Retina (tissue), 1 donor: ENCODE data around the gene LMNTD1.
"Not testable (repeated sequence)": the region's sequence is repeated elsewhere in the genome, so short reads cannot be mapped to it uniquely, and the experiment has no call there.

Experiments
- DNase-seq: peaks from one replicate; pipeline ENCODE4 v3.0.0-alpha.2; 2016

Gene LMNTD1

DNA sequence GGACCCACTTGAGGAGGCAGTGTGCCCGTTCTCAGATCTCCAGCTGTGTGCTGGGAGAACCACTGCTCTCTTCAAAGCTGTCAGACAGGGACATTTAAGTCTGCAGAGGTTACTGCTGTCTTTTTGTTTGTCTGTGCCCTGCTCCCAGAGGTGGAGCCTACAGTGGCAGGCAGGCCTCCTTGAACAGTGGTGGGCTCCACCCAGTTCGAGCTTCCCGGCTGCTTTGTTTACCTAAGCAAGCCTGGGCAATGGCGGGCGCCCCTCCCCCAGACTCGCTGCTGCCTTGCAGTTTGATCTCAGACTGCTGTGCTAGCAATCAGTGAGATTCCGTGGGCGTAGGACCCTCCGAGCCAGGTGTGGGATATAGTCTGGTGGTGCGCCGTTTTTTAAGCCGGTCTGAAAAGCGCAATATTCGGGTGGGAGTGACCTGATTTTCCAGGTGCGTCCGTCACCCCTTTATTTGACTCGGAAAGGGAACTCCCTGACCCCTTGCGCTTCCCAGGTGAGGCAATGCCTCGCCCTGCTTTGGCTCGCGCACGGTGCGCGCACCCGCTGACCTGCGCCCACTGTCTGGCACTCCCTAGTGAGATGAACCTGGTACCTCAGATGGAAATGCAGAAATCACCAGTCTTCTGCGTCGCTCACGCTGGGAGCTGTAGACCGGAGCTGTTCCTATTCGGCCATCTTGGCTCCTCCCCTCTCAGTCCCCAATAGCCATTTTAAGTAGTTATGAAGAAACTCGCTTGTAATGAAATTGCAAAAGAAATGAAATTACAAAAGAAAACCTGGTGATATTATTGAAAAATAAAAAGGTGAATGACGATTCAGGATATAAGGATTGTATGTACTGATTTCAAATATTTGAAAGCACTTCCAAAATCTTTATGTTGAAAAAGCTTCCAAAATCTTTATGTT lies 63.9 kb downstream of the LMNTD1 start:
- DNase-seq: not testable (repeated sequence)

DNA sequence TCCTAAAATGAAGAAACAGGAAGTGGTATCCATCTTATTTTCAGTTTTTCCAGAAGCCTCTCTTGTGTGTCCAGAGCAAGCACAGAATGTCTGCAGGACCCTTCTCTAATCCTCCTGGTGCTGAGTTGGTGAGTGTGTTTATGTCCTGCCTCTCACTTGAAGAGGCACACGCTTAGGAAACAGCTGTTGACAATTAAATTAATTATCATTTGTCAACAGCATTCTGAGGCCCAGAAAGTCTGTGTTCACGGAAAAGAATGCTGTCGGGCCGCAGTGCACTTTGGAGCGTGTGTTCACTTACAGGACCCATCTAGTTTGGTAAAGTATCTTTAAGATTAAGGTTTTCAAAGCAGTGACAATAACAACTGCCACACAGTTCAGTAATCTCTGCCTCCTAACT lies 70.5 kb downstream of the LMNTD1 start:
- DNase-seq: no peak

DNA sequence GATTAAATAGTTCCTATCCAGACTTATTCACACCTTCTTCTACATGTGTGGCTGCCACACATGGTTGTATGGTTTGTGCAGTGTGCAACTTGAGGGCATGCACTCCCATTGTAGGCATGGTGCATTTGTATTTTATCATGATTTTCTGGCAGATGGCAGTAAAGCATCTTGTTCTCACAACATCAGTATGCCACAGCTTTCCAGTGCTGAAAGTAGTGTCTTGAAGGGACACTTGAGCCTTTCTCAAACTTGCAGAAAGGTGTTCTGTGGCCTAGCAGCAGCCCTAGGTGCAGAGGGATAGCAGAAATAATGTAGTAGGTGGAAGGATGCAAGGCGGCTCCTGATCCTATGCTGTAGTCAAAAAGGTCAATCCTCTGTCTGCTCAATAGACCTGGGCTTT lies 72.9 kb downstream of the LMNTD1 start:
- DNase-seq: no peak

DNA sequence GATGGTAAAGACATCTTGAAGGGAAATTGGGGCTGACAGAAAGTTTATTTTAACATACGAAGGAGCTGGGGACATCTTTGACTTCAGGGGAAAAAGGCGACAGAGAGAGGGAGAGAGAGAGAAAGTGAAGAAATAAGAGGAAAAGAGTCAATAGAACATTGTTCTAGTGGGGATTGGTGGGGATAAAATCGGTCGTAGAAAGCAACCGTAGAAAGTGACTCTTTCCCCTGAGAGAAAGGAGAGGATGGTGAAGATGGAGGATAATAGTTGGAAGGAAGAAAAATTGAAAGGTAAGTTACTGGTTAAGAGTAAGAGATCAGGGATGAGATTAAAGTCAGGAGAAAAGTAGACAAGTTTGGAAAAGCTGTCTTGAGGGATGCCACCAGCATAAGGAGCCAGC lies 75.9 kb downstream of the LMNTD1 start:
- no peak for DNase-seq

DNA sequence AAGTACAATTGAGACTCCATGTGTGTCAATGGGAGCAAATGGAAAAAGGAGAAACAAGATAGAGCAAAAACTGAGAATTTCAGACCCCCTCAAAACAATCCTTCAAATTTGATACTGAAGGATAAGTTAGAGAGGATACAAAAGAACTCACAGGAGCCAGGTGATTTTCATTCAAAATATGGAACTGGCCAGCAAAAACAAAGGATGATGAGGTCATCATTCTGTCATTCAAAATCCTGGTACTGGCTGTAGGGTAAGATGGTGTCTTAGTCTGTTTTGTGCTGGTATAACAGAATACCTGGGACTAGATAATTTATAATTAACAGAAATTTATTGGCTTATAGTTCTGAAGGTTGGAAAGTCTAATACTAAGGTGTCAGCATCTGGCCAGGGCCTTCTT lies 80.6 kb downstream of the LMNTD1 start:
- no peak for DNase-seq

DNA sequence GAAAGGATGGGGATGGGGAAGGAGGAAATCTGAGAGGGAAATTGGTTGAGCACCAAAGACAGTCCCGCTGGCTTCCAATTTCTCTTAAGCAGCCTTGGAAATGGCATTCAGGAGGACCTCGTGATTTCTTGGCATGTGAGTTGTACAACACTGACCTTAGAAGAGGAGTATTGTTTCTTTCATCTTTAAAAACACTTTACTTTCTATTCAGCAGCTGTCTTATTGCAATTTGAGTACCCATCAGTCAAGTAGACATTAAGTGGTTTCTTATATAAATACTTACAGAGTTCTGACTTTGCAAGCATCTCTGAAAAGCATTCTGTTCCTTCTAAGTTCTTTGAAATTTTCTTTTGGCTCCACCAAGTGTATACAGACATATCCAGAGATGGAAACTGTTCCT lies 83.2 kb downstream of the LMNTD1 start:
- no peak for DNase-seq

DNA sequence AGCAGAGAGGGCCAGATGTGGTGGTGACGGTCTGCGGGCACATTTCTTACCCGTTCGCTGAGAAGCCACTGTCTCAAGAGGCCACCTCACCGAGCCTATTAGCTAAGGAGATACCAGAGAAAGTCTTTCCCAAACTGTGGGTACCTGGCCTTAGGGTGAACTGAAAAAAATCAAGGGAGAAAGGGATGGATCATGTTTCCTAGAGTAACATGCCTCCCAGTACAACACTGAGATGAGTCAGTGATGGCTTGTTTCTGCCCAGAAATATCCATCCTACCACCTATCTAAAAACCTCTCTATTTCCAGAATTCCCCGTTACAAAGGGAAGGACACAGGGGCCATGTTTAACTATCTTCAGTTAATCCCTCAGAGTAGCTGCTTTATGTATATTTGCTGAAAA lies 83.7 kb downstream of the LMNTD1 start:
- DNase-seq: no peak

DNA sequence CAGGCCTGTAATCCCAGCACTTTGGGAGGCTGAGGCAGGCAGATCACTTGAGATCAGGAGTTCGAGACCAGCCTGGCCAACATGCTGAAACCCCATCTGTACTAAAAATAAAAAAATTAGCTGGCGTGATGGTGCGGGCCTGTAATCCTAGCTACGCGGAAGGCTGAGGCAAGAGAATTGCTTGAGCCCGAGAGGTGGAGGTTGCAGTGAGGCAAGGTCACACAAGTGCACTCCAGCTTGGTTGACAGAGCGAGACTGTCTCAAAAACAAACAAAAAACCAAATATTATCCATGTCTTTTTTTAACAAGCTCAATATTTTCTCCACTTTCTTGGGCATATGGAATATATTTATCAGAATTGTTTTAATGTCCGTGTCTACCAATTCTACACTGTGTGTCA lies 89.6 kb downstream of the LMNTD1 start:
- no peak for DNase-seq

DNA sequence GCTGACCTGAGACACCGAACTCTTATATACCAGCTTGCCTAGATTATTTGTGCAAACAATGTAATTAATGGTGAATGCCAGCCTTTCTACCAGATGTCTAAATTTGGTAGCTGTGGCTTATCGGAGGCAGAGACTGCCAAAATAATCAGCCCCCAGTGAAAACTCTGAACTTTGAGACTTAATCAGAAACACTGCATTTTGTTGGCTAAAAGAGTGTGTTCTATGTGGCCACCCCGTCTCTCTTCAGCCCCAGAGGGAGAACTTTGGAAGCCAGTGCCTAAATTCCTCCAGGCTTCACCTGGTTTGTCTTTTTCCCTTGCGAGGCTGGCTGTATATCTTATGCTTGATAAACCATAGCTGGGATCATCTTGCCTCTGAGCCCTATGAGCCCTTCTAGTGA lies 90.1 kb downstream of the LMNTD1 start:
- no peak for DNase-seq

DNA sequence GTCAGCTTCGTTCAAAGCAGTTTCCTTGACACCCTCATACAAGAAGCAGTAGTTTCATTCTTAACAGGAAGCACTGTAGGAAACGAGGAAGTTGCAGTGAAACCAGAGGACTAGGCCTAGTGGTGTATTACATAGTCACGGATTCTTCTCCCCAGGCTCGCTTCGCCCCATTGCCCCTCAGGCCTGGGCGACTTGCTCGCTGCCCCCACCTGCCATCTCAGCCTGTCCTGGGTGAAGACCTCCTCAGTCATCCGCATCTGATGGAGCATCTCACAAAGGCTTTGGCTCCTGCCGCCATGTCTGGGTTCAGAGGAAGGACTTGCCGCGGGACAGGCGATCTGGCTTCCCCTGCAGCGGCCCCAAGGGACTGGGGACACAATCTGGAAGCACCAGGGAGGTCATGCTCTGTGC lies 93.5 kb downstream of the LMNTD1 start:
- no peak for DNase-seq

DNA sequence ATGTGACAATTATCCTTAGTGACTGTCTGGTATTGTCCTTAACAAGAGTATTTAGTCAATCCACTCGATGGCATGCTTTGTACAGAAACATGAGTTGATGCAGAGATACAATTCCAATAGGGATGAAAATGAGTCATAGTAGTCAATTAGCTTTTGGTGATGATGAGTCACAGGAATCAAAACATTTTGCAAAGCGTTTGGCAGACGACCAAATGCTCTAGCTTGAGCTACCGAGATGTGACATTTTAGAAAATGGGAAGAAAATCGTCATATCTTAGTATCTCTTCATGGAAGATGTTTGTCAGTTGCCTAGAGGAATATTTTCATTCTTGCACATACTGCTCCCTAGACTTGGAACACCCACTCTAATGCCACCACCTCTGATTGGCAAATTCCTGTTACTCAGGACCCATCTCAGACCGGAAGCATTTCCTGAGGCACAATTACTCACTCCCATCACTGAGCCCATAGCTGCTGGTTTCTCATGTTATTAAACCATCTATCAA lies 95.0 kb downstream of the LMNTD1 start:
- no peak for DNase-seq

DNA sequence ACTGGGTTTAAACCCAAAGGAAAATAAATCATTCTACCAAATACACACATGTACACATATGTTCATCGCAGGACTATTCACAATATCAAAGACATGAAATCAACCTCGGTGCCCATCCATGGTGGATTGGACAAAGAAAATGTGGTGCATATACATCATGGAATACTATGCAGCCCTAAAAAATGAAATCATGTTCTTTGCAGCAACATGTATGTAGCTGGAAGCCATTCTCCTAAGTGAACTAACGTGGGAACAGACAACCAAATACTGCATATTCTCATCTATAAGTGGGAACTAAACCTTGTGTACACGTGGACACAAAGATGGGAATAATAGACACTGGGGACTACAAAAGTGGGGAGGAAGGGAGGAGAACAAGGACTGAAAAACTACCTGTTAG lies 96.6 kb downstream of the LMNTD1 start:
- no peak for DNase-seq

DNA sequence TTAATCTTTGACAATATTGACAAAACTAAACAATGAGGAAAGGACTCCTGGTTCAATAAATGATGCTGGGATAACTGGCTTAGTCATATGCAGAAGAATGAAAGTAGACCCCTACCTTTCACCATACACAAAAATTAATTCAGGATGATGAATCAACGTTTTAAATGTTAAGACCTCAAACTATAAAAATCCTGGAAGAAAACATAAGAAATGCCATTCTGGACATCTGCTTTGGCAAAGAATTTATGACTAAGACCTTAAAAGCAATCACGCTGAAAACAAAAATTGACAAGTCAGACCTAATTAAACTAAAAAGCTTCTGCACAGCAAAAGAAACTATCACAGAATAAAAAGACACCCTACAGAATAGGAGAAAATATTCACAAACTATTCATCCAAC lies 97.4 kb downstream of the LMNTD1 start:
- no peak for DNase-seq

DNA sequence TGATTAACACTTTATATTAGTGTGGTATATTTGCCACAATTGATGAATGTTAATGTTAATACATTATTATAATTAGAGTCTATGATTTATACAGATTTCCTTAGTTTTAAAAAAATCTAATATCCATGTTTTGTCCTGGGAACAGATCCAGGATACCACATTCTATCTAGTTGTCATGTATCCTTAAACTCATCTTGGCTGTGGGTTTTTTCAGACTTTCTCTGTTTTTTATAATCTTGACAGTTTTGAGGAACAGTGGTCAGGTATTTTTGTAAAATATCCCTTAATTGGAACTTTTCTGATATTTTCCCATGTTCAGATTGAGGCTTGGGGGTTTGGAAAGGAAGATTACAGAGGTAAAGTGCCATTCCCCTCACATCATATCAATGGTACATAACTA lies 104.1 kb downstream of the LMNTD1 start:
- DNase-seq: no peak

DNA sequence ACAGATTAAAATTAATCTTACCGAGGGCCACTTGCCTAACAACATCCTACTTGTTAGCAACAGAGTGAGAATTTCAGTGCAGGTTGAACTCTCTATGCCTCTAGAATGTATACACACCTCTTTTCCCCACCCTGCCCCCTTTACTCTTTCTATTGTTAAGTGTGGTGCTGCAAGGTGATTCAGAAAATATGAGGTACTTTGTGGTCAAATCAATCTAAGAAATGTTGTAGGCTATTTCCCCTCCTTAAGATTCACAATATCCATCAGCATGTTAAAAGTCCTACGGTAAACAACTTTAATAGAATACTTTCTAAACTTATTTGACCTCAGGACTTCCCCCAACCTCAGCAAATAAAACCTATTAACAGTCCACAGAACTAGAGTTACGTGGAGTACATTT lies 106.0 kb downstream of the LMNTD1 start:
- DNase-seq: no peak

DNA sequence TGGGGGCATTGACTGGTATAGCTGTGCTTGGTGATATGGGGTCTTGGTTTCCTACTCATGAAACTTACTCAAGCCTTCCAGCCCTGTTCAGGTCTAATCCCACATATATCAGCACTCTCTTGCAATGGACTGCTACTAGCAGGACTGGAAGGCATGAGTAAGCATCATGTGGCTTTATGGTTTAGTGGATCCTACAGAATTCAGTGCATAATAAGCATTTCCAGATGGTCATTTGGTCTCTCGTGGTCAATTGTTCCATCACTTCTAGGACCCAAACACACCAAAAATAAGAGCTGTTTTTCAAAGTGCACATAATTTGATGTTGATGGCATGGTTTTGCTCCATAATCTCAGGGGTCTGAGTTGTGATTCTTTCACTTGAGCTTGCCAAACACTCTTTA lies 114.4 kb downstream of the LMNTD1 start:
- no peak for DNase-seq

DNA sequence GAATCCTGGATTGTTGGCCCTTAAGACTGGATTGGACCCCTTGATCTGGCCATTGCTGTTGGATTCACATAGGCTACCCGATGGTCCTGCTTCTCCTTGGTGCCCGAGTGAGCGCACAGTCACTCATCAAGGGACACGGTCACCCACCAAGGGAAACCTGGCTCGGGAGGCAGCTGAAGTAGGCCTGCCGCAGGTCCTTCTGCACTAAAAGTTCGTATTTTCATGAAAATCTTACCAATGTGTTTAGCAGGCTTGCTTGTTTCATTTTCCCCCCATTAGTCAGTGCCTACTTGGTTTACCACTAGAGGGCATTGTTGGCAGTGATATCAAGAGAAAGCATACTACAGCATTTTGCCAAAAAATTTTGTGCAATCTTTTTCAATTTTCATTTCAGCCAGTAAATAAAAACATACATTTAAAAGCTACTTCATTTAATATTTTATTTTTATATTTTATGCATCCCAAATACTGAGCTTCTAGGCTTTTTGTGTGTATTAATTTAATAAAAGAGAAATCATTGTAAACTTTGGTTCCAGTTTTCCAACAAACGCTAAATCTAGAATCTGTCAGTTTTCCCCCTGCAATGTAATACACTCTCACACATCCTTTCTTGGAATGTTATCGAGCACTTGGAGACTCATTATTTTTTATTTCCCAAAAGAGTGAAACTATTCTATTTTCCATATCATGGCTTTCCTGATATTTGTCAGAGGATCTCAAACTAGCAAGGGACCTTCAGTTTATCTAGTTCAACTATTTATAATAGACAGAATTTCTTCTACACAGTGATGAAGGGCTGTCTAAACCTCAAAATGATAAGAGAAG lies 116.7 kb downstream of the LMNTD1 start:
- peak; percentile 56 for DNase-seq

DNA sequence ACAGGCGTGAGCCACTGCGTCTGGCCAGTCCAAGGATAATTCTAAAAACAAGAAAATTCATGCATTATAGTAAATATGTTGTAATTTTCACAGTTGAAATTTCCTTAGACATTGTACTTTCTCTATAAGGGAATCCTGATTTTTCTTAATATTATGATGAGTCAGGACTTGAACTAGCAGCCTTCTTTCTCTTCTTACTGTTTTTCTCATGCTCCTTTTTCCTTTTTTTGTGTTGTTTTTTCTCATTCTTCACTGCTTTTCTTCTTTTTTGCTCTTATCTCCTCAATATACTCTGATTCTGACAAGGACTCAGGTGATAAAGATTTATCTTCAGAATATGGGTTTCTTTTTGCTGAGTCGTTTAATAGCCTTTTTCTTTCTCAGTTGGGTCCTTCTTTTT lies 117.7 kb downstream of the LMNTD1 start:
- no peak for DNase-seq

DNA sequence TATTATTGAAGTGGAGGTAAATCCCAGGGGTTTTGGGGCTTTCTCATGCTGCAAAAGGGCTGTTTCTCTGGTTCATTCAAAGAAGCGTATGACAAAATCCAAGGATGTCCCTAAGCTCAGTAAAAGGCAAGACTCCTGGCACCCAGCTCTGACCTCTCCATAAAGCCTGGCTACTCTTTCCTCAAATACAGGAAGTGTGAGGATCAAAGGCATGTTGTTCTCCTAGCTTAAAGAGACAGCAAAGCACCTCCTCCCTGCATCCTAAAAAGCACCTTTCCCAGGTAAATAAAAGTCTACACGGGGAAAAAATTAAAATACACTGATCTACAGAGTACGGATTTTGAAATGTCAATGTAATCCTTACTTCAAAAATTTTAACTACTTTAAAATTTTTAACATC lies 118.6 kb downstream of the LMNTD1 start:
- DNase-seq: no peak

DNA sequence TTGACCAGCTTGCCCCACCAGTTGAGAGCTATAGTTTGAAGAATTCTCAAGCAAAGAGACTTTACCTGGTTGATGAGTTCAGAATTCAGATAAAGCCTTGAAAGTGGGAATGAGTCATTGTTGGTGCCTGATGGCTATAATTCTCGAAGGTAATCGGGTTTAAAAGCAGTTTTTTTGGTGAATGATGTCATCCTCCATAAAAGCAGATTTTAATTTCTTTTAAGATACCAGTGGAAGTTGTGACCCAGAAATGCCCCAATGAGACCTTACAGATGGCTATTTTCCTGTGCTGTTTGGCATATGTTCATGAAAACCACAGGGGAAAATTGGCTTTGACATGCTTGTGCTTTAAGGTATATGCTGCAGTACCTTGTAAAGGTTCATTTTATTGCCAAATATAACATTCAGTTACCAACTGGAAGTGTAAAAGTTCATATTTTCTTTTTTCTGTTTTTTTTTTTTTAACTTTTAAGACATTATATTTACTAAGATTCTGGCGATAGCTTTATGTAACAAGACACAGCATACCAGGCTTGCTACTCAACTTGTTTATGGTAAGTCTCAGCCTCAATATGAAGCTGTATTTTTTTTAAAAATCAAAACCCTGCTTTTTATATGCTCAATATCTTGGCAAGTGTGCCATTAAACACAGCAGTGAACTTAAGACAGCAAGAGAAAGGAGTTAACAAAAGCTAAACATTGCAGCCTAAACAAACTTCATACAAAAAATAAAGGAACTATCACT lies 119.3 kb downstream of the LMNTD1 start:
- DNase-seq: no peak

DNA sequence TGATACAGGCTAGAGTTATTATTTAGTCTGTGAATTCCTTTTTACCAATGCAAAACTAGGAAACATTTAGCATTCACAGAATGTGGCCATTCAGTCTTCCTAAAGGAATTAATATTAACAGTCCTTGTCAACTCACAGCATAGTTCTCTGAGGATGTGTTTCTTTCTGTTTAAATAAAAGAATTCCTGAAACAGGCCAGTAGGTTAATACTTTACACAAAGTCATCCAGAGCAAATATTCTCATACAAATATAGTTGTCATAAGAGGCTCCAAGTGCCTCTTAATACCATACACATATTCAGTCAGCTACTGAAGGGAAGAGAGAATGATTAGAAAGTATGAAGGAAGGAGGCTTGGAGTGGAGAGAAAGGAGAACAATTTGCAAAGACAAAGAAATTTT lies 120.1 kb downstream of the LMNTD1 start:
- DNase-seq: no peak

DNA sequence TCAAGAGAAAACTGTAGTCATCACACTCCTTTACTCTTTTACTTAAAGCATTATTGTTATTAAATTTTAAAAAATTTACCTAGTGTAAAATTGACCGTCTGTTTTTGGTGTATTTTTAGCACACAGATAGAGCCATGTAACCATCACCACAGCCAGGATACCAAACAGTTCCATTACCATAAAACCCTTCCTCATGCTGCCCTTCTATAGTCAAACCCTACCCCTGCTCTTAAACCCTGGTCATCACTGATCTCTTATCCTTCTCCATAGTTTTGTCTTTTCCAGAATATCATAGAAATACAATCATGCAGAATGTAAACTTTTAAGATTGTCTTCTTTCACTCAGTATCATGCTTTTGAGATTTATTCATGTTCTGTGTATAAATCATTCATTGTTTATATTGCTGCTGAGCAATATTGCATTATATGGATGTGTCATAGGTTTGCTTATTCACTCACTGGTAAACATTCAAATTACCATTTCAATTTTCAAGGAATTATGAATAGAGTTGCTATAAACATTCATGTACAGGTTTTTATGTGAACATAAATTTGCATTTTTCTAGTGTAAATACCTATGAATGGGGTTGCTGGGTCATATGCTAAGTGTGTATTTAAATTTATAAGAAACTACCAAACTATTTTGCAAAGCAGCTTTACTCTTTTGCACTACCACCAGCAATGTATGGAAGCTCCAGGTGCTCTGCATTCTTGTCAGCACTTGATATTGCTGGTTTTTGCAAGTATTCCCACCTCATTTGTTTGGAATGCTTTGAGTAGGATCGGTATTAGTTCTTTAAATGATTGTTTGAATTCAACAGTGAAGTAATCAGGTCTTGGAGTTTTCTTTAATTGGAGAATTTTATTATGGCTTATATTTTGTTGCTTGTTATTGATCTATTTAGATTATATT lies 125.5 kb downstream of the LMNTD1 start:
- DNase-seq: no peak
